ENCODE data around the gene ZNF669.
"Not testable (repeated sequence)": the region's sequence is repeated elsewhere in the genome, so short reads cannot be mapped to it uniquely, and the experiment has no call there.

Gene ZNF669

GRCh38 chr1:247103859-247104591 lies at the start of gene ZNF669:
Gene ZNF669 (minus strand): TSS chr1:247104356. CDS start chr1:247104199, 157 bp downstream.
- DNase-seq, result peak; percentile 97

DNA sequence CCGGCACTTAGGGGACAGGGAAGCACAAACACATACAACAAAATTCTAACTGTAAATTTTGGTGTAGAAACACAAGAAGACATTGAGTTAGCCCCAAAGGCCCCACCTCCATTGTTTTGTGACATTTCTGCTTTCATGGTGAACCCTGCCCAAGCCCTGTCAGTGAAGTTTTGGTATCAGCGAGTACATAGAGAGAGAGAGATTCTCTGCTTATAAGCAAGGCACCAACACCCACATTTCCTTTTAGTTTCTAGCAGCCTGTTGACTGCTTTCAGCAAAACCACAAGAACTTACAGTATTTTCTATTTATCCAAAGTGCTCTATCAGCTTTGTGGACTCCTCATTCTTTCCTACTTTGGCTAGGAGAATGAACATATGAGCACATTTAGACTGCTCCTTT lies 43.6 kb upstream of the ZNF669 start:
- DNase-seq, result no peak

GRCh38 chr1:247147120-247147519 lies 43.0 kb upstream of the ZNF669 start:
- DNase-seq, result not testable (repeated sequence)

DNA sequence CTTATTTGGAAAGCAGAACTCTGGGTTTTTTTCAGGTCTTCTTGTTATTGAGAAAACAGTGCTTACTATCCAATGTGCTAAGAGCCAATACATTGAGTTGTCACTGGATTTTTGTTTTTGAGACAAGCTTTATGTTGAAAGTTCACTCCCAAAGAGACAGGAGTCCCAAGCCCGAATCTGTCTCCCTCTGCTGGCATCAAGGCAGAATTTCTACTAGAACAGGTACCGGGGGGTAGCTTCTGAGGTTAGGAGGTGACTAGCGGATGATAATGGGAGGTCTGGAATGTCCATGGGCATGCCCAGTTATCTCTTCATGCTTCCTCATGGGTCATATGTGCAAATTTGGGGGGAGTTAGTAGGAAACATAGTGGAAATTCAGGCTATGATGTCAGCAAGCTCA lies 42.5 kb upstream of the ZNF669 start:
- DNase-seq, result no peak

DNA sequence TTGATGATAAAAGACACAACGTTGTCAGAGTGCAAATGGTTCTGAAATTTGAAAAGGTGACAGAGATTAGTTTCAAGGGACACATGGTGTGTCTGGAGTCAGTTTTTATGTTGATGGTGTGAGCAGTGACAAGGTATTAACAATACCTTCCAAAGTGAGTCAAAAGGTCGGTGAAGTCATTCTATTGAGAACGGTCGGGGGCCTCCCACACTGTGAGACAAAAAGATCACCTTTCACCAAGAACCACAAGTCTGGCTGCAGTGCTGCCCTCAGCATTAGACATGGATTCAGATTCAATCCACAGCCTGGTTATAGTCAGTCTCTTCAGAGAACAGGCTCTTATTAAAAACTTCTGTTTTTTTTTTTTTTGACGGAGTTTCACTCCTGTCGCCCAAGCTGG lies 41.1 kb upstream of the ZNF669 start:
- DNase-seq, result no peak

- not testable (repeated sequence) for DNase-seq
Observed at GRCh38 chr1:247139557-247139956, 35.4 kb upstream of the ZNF669 start.

DNA sequence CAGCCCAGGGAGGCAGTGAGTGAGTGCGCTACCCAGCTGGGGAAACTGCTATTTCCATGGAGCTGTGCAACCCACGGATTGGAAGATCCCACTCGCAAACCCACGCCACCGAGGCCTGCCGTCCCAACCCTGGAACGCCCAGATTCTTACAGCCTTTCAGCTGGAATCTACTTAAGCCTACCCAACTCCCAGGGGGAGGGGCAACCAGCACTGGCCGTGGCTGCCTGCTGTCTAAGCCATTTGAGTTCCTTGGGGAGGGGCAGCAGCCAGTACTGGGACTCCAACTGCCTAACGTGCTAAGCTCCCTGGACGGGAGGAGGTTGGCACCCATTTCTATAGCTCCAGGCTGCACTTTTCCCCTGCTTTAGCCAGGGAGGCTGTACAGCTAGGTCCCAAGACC lies 27.1 kb upstream of the ZNF669 start:
- DNase-seq, result no peak

DNA sequence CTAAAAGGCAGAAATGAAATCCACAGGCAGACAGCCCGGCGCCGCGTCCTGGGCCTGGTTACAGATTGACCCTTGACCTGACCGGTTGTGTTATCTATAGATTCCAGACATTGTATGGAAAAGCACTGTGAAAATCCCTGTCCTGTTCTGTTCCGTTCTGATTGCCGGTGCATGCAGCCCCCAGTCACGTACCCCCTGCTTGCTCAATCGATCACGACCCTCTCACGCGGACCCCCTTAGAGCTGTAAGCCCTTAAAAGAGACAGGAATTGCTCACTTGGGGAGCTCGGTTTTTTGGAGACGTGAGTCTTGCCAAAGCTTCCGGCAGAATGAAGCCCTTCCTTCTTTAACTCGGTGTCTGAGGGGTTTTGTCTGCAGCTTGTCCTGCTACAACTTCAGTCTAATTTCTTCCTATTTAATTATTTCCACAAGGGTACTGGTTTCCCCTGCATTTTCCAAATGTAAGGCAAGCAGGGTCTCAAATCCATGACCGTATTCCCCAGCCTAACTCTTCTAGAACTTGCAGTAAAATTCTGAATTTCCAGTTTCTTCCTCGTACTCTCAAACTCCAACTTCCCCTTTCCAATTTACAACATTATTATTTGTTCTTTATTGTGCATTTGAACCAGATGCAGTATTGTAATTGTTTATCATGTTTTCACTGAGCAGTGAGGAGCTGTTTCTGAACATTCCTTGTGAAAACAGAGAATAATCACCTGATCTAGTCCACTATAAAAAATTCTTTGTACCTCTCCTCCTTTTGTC lies 23.5 kb upstream of the ZNF669 start:
- DNase-seq, result not testable (repeated sequence)

GRCh38 chr1:247126601-247127000 lies 22.4 kb upstream of the ZNF669 start:
- DNase-seq, result not testable (repeated sequence)

DNA sequence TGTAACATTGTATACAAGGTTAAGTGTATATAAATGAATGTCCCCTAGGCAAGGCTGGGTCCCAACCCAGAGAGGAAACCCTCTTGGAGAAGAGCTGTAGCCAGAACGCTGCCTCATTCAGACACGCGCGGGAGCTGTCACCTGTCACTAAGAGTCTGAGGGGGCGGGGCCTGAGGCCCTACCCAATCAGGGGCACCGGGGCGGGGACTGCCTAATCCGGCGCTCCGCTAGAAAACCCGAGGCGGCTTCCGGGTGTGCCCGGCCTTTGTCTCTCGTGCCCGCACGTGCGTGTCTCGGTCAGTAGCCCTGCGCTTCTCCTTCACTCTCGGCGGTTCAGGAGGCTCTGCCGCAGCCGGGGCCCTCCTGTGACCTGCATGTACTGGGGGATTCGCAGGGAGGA lies 22.0 kb upstream of the ZNF669 start:
- DNase-seq, result not testable (repeated sequence)

DNA sequence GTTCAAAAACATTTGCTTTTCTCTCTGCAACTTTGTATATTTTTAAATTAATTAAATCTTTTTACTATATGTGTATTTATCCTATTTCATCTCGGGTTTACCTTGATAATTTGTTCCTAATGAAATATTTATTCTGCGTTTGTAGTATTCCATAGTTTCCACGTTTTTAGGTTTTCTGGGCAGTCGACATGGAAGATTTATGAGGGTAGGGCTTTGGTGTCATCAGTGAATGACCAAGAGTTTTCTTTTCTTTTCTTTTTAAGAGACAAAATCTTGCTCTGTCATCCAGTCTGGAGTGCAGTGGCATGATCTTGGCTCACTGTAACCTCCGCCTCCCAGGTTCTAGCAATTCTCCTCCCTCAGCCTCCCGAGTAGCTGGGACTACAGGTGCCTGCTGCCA lies 17.2 kb upstream of the ZNF669 start:
- no peak for DNase-seq

DNA sequence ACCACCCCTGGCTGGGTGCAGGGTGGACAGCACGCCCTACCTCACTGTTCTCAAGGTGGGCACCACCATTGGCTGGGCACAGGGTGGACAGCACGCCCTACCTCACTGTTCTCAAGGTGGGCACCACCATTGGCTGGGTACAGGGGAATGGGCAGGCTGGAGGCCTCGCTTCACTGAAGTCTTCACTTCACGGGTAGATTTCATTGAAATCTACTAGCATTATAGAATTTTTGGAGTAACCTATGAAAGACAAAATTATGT lies 16.2 kb upstream of the ZNF669 start:
- not testable (repeated sequence) for DNase-seq

DNA sequence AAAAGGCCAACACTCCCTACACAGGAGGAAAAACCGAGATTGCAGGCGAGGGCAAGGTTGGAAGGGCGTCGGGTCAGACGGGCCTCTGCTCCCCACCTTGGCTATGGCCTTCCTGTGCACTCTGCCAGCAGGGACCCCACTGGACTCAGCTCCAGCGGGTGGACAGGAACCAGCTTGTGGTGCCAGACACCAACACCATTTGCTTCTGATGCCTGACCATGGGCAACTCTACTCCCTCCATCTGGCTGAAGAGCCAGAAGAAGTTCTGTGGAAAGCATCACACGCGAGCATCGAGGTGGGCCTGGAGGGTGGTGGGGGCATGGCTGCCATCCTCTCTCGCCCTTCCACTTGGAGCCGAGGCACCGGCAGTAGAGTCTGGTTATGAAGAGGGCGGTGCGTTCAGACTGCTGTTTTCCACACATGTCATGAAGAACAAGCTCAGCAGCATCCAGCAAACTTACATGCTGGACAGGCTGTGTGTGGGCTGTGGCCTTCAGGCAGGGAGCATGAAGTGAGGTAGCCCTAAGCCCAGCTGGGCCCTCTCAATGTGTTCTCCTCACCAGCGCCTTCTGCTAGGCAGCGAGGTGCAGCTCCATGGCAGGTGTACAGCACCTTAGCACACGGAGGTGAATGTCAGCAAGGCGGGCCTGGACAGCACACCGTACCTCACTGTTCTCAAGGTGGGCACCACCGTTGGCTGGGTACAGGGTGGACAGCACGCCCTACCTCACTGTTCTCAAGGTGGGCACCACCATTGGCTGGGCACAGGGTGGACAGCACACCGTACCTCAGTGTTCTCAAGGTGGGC lies 15.6 kb upstream of the ZNF669 start:
- DNase-seq, result no peak

GRCh38 chr1:247118946-247119446 lies 14.8 kb upstream of the ZNF669 start:
- DNase-seq, result peak; percentile 49

- DNase-seq, result no peak
Observed at GRCh38 chr1:247115545-247115944, 11.4 kb upstream of the ZNF669 start.

- no peak for DNase-seq
Observed at GRCh38 chr1:247115141-247115510, 11.0 kb upstream of the ZNF669 start.

GRCh38 chr1:247114351-247115140 lies 10.4 kb upstream of the ZNF669 start:
- no peak for DNase-seq

DNA sequence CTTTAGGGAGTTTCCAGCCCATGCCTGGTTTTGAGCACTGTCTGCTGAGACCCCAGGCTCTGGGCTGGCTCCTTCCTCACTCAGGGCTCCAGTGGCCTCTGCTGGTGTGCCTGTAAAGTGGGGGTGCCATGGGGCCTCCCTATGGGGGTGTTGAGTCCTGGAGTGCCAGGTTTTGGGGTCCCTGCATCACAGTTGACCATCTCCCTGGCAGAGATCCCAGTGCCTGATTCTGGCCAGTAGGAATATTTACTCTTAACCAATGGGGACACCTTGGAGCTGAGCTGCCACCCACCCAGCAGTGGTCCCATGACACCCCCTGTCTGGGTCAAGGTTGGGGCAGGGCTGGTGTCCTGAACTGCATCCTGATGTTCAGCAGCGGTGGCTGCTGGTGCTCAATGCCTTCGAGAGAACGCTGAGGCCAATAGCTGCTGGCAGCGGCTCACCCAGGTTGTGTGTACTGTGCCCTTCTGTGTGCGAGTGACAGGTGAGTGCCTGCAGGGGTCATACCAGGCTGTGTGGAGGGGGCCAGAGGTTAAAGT lies 9.6 kb upstream of the ZNF669 start:
- no peak for DNase-seq

DNA sequence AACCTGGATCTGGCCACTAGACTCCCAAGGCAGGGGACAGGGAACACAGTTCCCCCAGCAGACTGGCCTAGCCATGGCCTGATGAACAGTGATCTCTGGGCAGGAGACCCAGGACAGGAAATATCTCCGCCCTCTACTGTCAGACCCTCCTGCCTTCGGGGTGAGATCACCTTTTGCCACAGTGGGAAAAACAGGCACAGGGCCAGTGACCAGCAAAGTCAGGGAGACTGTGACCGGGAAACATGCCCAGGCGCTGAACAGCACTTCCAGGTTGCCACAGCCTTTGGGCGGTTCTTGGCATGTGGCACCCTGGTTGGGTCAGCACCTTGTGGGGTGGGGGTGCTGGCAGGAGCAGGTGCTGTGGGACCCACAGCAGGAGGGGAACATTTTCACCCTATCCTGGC lies 8.9 kb upstream of the ZNF669 start:
- no peak for DNase-seq

DNA sequence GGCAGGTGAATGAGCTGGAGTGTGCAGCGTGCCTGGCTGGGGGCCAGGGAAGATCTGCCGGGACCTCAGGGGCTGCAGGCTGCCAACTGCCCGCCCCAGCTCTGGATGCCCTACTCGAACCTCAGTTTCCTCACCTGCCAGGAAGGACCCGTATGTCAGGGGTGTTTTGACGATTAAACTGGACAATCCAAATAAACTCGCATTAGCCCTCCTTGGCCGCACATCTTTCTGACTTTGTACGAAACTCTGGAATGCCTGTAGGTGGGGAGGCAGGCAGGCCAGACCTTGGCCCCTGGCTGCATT lies 8.3 kb upstream of the ZNF669 start:
- DNase-seq, result no peak

GRCh38 chr1:247111700-247112478 lies 7.7 kb upstream of the ZNF669 start:
- peak; percentile 22 for DNase-seq

DNA sequence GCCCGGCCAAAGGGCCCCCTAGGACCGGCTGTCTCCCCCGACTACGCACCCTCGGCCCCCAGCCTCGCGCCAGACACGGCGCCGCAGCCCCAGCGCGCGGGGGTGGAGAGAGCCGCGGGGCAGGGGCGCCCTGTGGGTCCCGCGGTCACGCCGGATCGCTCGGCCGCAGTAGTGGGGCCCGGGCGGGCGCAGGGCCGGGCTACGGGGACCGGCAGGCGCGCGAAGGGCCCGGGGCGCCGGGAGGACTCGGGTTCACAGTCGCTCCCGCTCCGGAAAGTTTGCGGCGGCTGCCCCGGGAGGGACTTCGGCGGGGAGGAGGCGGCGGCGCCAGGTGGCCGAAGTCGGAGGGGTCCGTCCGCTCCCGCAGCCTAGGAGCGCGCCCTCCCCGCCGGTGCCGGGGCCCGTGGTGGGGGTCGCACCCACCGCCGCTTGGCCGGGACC lies 7.1 kb upstream of the ZNF669 start:
- peak; percentile 15 for DNase-seq

Measured in hematopoietic multipotent progenitor cell treated with erythropoietin and hydrocortisone succinate and interleukin-3 and kit ligand, for 6 days (in vitro differentiated cells).